ENCODE results near the gene MYO1B.

MYO1B gene

DNA sequence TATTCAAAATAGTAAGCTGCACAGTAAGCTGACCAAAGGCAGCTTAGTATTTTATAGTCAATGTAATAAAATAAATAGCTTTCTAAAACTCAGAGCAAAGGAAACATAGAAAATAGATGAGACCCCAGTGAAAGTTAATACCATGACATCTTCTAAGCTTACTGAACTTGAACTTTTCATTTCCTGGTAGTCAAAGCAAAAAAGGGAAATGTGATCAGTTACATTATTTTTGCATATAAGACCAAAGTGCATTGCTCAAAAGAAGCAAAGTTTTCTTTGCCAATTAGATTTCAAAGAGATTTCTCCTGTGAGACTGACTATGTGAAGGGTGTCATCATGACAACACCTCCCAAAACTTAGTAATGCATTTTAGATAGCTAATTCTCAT lies 70.2 kb downstream of the MYO1B start:
- Histone ChIP-seq H2AFZ (ENCODE audit: low read depth, low read length) (no peak overlapping the region), H3K27me3 (ENCODE audit: insufficient read depth, low read length) (no peaks in the 10 kb centered on the region), H3K4me1 (ENCODE audit: insufficient read depth, low read length) (peaks cover 6% of the 10 kb centered on the region), H3K36me3 (ENCODE audit: insufficient read depth, low read length) (no peaks in the 10 kb centered on the region), H3K9me3 (ENCODE audit: low read length) (no peaks in the 10 kb centered on the region), H3K4me3 (ENCODE audit: low read length) (no peak overlapping the region)

DNA sequence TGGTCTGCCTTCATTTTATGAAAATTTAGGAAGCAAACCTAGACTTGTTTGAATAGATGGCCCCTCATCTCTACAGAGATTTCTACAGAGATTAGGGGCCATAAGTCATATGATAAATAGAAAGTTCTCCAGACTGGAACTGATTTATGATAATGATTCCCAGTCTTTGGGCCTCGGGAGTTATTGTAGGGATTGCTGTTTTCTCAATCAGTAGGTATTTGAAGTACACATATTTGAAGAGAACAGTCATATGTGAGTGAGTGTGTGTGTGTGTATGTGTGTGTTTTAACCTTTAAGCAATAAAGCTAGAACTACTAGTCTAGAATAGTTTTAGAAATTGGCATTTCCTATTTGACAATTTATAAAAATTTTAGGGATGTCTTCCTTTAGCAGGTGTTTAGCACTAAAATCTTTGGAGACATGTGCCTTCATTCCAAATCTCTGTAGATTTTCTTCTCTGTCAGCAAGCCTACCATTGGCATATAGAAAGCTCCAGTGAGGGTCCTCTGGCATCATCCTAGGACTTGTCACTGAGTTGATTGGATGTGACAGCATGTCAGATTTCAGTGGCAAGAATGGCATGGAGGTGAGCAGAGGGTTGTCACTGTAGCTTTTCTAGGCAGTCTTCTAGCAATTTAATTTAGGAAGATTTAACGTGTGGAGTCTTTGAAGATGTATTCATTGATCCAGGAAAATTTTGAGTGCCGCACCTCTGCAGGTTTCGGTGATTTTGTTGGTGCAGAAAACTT lies 71.2 kb downstream of the MYO1B start:
- no peak overlapping the region for H3K4me3 ChIP-seq (ENCODE audit: low read length)
- peaks cover 11% of the 10 kb centered on the region for H3K4me1 ChIP-seq (ENCODE audit: insufficient read depth, low read length)
- no peaks in the 10 kb centered on the region for H3K36me3 ChIP-seq (ENCODE audit: insufficient read depth, low read length)
- H2AFZ ChIP-seq (ENCODE audit: low read depth, low read length), result no peak overlapping the region
- H3K9me3 ChIP-seq (ENCODE audit: low read length), result no peaks in the 10 kb centered on the region
- H3K27me3 ChIP-seq (ENCODE audit: insufficient read depth, low read length), result no peaks in the 10 kb centered on the region

DNA sequence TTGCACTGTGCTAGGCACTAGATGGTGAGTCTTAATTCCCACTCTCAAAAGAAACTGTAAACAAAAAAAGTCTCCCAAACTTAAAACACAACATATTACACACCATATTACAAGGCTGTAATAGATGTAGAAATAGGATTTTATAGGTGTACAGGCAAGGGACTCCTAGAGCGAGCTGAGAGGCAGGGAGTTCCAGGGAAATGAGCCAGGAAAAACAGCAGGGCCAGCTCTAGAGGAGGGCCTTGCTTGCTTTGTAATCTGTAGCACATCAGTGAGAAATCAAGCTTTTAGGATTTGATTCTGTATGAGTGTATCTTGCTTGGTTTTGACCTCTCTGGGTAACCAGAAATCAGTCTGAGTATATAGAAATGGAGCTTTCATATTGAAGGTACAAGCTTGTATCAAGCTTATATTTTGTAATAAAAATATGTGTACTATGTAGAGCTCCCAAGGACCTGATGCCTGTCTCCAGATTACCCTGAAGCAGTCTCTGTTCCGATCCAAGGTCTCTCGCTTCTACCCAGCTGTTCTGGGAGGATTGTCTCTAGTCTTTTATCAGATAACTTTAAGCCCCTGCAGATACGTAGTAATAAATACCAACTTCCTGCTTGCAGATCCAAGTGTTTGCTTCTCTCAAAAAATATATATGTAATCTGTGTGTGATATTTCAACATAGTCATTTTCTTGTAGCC lies 73.0 kb downstream of the MYO1B start:
- Histone ChIP-seq H3K4me3 (ENCODE audit: low read length) (no peak overlapping the region), H3K9me3 (ENCODE audit: low read length) (no peaks in the 10 kb centered on the region), H3K36me3 (ENCODE audit: insufficient read depth, low read length) (no peaks in the 10 kb centered on the region), H3K4me1 (ENCODE audit: insufficient read depth, low read length) (peaks cover 13% of the 10 kb centered on the region), H3K27me3 (ENCODE audit: insufficient read depth, low read length) (no peaks in the 10 kb centered on the region), H2AFZ (ENCODE audit: low read depth, low read length) (no peak overlapping the region)

DNA sequence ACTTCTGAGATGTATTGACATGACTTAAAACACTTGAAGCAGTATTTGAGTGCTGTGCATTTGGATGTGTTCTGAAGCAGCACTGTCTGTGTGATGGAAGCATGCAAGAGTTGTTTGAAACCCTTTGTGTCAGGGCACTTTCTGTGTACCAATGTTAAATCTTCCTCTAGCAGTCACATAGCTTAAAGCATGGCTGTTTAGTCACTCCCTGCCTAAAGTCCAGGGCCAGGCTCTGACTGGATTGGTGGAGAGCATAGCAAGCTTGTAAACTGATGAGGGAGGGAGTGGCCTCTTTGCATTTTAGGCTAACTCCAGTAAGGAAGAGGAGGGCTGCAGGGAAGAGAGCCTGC lies 73.5 kb downstream of the MYO1B start:
- no peak overlapping the region for H2AFZ ChIP-seq (ENCODE audit: low read depth, low read length)
- H3K4me1 ChIP-seq (ENCODE audit: insufficient read depth, low read length), result peaks cover 13% of the 10 kb centered on the region
- no peak overlapping the region for H3K4me3 ChIP-seq (ENCODE audit: low read length)
- no peaks in the 10 kb centered on the region for H3K9me3 ChIP-seq (ENCODE audit: low read length)
- H3K36me3 ChIP-seq (ENCODE audit: insufficient read depth, low read length), result no peaks in the 10 kb centered on the region
- no peaks in the 10 kb centered on the region for H3K27me3 ChIP-seq (ENCODE audit: insufficient read depth, low read length)

DNA sequence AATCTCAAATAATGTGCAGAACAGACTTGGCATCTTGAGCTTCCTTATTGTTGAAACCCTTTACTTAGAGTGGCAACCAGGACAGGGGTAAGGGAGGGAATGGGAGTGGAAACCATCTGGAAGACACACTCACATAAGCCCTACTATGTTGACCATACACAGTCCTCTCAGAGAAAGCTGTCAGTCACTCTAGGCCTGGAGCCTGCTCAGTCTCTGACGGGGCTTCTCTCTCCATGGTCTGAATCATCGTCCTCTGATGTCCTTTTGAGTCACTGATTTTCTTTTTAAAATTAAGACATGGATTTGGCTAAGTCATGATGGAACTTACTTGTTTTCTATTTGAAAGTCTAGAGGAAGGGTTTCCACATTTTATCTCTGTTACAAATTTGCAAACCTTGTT lies 74.0 kb downstream of the MYO1B start:
- Histone ChIP-seq H3K9me3 (ENCODE audit: low read length) (no peaks in the 10 kb centered on the region), H3K36me3 (ENCODE audit: insufficient read depth, low read length) (no peaks in the 10 kb centered on the region), H3K4me3 (ENCODE audit: low read length) (no peak overlapping the region), H3K4me1 (ENCODE audit: insufficient read depth, low read length) (peaks cover 13% of the 10 kb centered on the region), H3K27me3 (ENCODE audit: insufficient read depth, low read length) (no peaks in the 10 kb centered on the region), H2AFZ (ENCODE audit: low read depth, low read length) (no peak overlapping the region)

DNA sequence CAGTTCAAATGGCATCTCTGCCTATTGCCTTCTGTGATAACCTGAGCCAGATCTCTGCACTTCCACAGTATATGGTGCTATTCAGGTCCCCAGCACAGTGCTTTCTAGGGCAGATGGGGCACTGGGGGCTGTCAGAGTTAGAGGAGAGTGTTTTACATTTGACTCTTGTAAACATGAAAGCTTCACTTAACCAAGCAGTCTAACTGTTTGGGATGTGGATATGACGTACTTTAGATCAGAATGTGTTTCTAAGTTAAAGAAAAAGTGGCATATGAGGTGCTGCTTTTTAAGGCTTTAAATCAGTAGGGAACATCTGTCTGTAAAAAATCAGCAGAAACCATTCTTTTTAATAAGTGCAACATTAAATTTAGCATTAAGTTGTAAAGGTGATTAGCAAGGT lies 75.7 kb downstream of the MYO1B start:
- no peaks in the 10 kb centered on the region for H3K27me3 ChIP-seq (ENCODE audit: insufficient read depth, low read length)
- peaks cover 2% of the 10 kb centered on the region for H3K9me3 ChIP-seq (ENCODE audit: low read length)
- H2AFZ ChIP-seq (ENCODE audit: low read depth, low read length), result no peak overlapping the region
- H3K36me3 ChIP-seq (ENCODE audit: insufficient read depth, low read length), result no peaks in the 10 kb centered on the region
- H3K4me3 ChIP-seq (ENCODE audit: low read length), result no peak overlapping the region
- peaks cover 13% of the 10 kb centered on the region for H3K4me1 ChIP-seq (ENCODE audit: insufficient read depth, low read length)

DNA sequence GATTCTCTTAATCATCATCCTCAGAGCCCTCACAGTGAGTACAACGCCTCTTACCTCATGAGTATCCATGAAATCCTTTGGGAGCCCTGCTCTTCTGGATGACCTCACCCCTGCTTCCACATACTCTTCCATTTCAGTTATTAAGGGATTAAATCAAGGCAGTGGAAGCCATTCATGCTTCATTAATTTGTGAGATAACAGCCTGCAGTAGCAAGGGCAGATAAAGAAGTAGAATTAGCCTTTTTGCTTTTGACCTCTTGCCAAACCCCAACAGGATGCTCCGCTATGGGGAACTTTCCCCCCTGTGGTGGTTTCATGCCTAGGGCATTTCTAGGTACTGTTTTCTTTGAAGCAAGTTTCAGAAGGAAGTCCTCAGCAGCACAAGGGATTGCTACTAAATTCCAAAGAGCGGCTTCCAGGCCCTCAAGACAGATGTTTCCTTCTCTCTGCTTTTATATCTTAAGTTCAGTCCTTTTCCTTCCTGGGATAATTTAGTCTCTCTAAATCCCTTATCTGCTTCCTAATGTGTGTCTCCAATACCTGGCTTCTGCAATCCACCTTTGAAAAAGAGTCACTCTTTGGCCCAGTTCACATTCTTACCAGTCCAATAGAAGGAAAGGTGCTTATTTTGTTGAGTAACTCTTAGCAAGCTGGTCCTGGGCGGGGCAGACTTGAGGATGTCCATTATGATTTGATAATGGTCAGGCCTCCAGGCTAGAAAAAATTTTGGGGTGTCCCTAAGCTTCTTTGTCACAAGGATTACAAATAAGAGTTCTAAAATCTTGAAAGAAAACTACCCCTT lies 76.9 kb downstream of the MYO1B start:
- no peak overlapping the region for H2AFZ ChIP-seq (ENCODE audit: low read depth, low read length)
- no peaks in the 10 kb centered on the region for H3K36me3 ChIP-seq (ENCODE audit: insufficient read depth, low read length)
- H3K27me3 ChIP-seq (ENCODE audit: insufficient read depth, low read length), result no peaks in the 10 kb centered on the region
- H3K4me1 ChIP-seq (ENCODE audit: insufficient read depth, low read length), result peaks cover 13% of the 10 kb centered on the region
- no peak overlapping the region for H3K4me3 ChIP-seq (ENCODE audit: low read length)
- H3K9me3 ChIP-seq (ENCODE audit: low read length), result peaks cover 2% of the 10 kb centered on the region

DNA sequence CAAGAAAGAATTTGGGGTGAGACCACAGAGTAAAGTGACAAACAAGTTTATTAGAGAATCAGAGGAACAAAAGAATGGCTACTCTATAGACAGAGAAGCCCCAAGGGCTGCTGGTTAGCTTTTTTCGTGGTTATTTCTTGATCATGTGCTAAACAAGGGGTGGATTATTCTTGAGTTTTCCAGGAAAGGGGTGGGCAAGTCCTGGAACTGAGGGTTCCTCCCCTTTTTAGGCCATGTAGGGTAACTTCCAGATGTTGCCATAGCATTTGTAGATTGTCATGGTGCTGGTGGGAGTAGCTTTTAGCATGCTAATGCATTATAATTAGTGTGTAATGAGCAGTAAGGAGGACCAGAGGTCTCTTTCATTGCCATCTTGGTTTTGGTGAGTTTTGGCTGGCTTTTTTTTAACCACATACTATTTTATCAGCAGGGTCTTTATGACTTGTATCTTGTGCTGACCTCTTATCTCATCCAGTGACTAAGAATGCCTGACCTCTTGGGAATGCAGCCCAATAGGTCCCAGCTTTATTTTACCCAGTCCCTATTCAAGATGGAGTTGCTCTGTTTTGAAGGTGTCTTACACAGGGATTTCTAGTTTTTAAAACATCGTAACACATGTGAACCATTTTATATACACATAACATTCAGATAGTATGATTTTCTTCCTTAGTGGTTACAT lies 77.8 kb downstream of the MYO1B start:
- Histone ChIP-seq H2AFZ (ENCODE audit: low read depth, low read length) (no peak overlapping the region), H3K36me3 (ENCODE audit: insufficient read depth, low read length) (no peaks in the 10 kb centered on the region), H3K9me3 (ENCODE audit: low read length) (peaks cover 2% of the 10 kb centered on the region), H3K27me3 (ENCODE audit: insufficient read depth, low read length) (no peaks in the 10 kb centered on the region), H3K4me1 (ENCODE audit: insufficient read depth, low read length) (peaks cover 13% of the 10 kb centered on the region), H3K4me3 (ENCODE audit: low read length) (no peak overlapping the region)

DNA sequence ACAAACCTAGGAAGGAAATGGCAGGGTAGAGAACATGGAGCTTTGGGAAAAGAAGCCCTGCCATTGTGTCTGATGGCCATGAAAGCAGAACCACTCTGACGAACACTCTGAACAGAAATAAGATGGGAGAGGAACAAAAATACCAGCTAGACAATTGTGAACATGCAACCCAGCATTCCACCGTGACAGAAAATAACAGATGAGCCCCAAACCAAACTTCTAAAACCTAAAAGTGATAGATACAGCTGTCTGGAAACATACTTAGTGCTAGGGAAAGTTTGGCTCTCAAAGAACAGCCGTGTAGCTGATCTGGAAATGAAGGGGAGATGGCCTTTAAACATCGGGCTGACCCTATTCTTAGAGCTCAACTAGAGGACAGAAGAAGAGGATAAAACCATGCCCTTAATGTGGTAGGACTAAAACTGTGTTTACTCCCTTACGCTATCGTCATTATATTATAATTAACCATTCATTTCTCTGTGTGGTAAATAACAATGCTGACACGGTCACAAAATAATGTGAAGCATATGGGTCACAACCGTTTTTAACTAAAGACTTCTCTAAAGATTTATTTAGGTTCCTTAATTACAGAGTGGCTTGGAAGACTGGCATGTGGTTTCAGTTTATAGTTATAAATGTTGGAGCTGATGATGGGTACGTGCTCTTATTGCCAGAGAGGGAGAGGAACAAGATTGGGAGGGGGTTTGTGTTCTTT lies 80.6 kb downstream of the MYO1B start:
- Histone ChIP-seq H3K9me3 (ENCODE audit: low read length) (peaks cover 4% of the 10 kb centered on the region), H3K4me3 (ENCODE audit: low read length) (no peak overlapping the region), H3K4me1 (ENCODE audit: insufficient read depth, low read length) (peaks cover 4% of the 10 kb centered on the region), H3K27me3 (ENCODE audit: insufficient read depth, low read length) (no peaks in the 10 kb centered on the region), H2AFZ (ENCODE audit: low read depth, low read length) (no peak overlapping the region), H3K36me3 (ENCODE audit: insufficient read depth, low read length) (peaks cover 2% of the 10 kb centered on the region)

DNA sequence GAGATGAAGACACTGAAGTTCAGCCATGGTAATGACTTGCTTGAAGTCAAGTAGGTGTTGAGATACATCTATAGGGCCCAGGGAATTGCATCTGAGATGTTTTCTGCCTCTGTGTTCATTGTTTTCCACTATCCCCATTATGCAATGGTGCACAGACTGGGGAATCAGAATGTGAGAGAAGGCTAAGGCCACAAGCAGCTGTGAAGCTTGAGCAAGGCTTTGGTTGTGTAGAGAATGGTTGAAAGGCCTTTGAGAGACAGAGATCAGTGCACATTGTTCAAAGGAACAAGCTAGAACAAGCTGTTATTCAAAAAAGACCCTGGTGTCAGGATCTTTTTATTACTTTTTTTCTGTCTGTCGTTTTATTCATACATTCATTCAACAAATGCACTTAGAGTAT lies 82.3 kb downstream of the MYO1B start:
- Histone ChIP-seq H3K9me3 (ENCODE audit: low read length) (peaks cover 4% of the 10 kb centered on the region), H2AFZ (ENCODE audit: low read depth, low read length) (no peak overlapping the region), H3K36me3 (ENCODE audit: insufficient read depth, low read length) (peaks cover 2% of the 10 kb centered on the region), H3K4me3 (ENCODE audit: low read length) (no peak overlapping the region), H3K27me3 (ENCODE audit: insufficient read depth, low read length) (no peaks in the 10 kb centered on the region), H3K4me1 (ENCODE audit: insufficient read depth, low read length) (peaks cover 2% of the 10 kb centered on the region)

DNA sequence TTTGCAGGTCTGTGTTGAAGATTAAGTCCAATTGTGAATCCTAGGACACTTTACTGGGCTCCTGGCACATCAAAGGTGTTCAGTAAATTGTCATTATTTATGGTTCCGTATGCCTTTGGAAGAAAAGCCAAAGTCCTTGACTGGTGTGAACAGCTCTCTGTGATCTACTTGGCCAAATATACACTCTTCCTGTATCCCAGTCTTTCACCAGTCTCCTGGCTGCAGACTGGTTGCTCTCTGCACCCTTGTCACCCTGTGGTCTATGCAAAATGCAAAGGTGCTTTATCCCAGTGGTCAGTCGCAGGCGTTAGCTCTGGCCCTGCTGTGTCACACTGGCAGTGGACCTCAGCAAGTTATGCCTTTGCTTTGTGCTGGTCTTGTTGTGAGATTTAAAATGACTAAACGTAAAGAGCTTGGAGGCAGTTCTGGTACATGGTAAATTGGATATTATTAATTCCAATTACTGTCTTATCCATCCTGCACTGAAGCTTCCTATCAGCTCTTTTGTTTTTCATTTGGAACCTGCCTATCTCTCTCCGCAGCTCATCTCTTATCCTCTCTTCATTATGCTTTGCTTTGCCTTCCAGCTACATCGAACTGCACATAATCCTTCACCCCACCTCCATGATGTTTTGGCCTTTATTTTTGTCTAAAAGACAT lies 83.1 kb downstream of the MYO1B start:
- Histone ChIP-seq H3K4me3 (ENCODE audit: low read length) (no peak overlapping the region), H3K9me3 (ENCODE audit: low read length) (peaks cover 4% of the 10 kb centered on the region), H3K27me3 (ENCODE audit: insufficient read depth, low read length) (no peaks in the 10 kb centered on the region), H3K36me3 (ENCODE audit: insufficient read depth, low read length) (peaks cover 2% of the 10 kb centered on the region), H2AFZ (ENCODE audit: low read depth, low read length) (no peak overlapping the region), H3K4me1 (ENCODE audit: insufficient read depth, low read length) (no peaks in the 10 kb centered on the region)

DNA sequence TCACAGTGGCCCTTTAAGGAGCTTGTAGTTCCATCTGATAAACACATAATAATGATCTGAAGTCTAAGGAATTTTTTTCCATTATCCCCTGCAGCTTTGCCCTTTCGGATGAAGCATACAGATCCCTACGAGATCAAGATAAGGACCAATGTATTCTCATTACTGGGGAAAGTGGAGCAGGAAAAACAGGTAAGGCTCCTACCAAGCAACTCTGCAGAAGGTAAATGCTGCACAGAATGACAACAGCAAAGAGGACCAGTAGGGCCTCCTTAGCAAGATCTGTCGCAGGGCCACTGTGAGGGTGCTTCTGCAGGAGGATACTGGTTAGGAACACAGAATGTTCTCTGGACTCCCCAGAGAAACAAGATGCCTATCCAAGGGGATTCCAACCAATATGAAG lies 84.6 kb downstream of the MYO1B start:
- Histone ChIP-seq H3K4me1 (ENCODE audit: insufficient read depth, low read length) (no peaks in the 10 kb centered on the region), H3K27me3 (ENCODE audit: insufficient read depth, low read length) (no peaks in the 10 kb centered on the region), H2AFZ (ENCODE audit: low read depth, low read length) (no peak overlapping the region), H3K9me3 (ENCODE audit: low read length) (peaks cover 3% of the 10 kb centered on the region), H3K4me3 (ENCODE audit: low read length) (no peak overlapping the region), H3K36me3 (ENCODE audit: insufficient read depth, low read length) (peaks cover 2% of the 10 kb centered on the region)
